CD14-positive monocyte (primary cell): ENCODE data around the gene FOXP1. TPM values are rescaled to one million over a fixed set of nuclear protein-coding genes. Genes with fewer than 3 reads are reported as not detected.
A peak's percentile ranks its signal among the peaks of the same experiment; 100 is the strongest.

Experiments used
- DNase-seq, 3 donors: peaks; one replicate each; pipeline ENCODE4 v3.0.0-alpha.2; 2011 to 2022
- H2AFZ ChIP-seq: 2 replicates; pipeline ENCODE4 v1.6.0; 2012; ENCODE audit warnings: mild to moderate bottlenecking, low read depth, low read length, inconsistent platforms; ENCODE audit not compliant: insufficient read depth, poor library complexity, severe bottlenecking
- H3K27ac ChIP-seq, 2 donors: 1 replicate in 1 of 2; 2 replicates in 1 of 2; pipeline ENCODE4 v1.5.1; 2012 to 2013; ENCODE audit warnings: low read length in 2 of 2, control low read depth in 1 of 2, inconsistent platforms in 1 of 2, low read depth in 1 of 2, mild to moderate bottlenecking in 1 of 2
- H3K27me3 ChIP-seq, 2 donors: one replicate each; pipeline versions ENCODE4 v1.6.0 to v1.6.1; 2011 to 2013; ENCODE audit warnings: low read length in 2 of 2; ENCODE audit not compliant: control insufficient read depth in 2 of 2, insufficient read depth in 2 of 2
- H3K36me3 ChIP-seq, 2 donors: replicated peaks in 1 of 2; 1 replicate in 1 of 2; 2 replicates in 1 of 2; pipeline versions ENCODE4 v1.5.1 to v1.6.1; 2012 to 2013; ENCODE audit warnings: low read length in 2 of 2, control low read depth in 1 of 2, inconsistent platforms in 1 of 2, mild to moderate bottlenecking in 1 of 2; ENCODE audit not compliant: insufficient read depth in 2 of 2, control insufficient read depth in 1 of 2
- H3K4me1 ChIP-seq, 2 donors: 1 replicate in 1 of 2; 2 replicates in 1 of 2; pipeline versions ENCODE4 v1.5.1 to v1.6.1; 2012 to 2013; ENCODE audit warnings: low read length in 2 of 2, control low read depth in 1 of 2, inconsistent platforms in 1 of 2, mild to moderate bottlenecking in 1 of 2, moderate library complexity in 1 of 2; ENCODE audit not compliant: insufficient read depth in 2 of 2, control insufficient read depth in 1 of 2
- H3K4me2 ChIP-seq: replicated peaks from 2 replicates; pipeline ENCODE3; 2012; ENCODE audit warnings: low read length, moderate library complexity, mild to moderate bottlenecking; ENCODE audit not compliant: poor library complexity, severe bottlenecking; ENCODE audit errors: extremely low read depth
- H3K4me3 ChIP-seq, 3 experiments: fragments of 200-600 bp in 1 of 3; sonication (generic) in 1 of 3; replicated peaks in 1 of 3; 1 replicate in 2 of 3; 2 replicates in 1 of 3; pipeline ENCODE4 v1.5.1; 2011 to 2013; ENCODE audit warnings: low read length in 3 of 3, mild to moderate bottlenecking in 3 of 3, control low read depth in 2 of 3, low read depth in 2 of 3, inconsistent platforms in 1 of 3, moderate library complexity in 1 of 3
- H3K79me2 ChIP-seq: 2 replicates; pipeline ENCODE4 v1.6.0; 2012; ENCODE audit warnings: mild to moderate bottlenecking, control low read depth, inconsistent platforms, low read length, moderate library complexity; ENCODE audit not compliant: insufficient read depth
- H3K9ac ChIP-seq: 2 replicates; pipeline ENCODE4 v1.6.0; 2017; ENCODE audit warnings: low read length, mild to moderate bottlenecking; ENCODE audit not compliant: insufficient read depth, poor library complexity, severe bottlenecking
- H3K9me3 ChIP-seq, 2 donors: replicated peaks in 1 of 2; 1 replicate in 1 of 2; 2 replicates in 1 of 2; pipeline versions ENCODE4 v1.5.1 to v1.6.1; 2012 to 2013; ENCODE audit warnings: low read length in 2 of 2, control low read depth in 1 of 2; ENCODE audit not compliant: control insufficient read depth in 1 of 2, insufficient read depth in 1 of 2
- H4K20me1 ChIP-seq: 2 replicates; pipeline ENCODE4 v1.6.0; 2012; ENCODE audit warnings: mild to moderate bottlenecking, low read length, control low read depth, moderate library complexity; ENCODE audit not compliant: insufficient read depth
- H3K27ac Mint-ChIP-seq, 7 donors: one replicate each; pipeline ENCODE4 v1.8.0; 2020; ENCODE audit warnings: mild to moderate bottlenecking in 7 of 7, mixed read lengths in 7 of 7, moderate library complexity in 6 of 7, inconsistent platforms in 2 of 7
- H3K27me3 Mint-ChIP-seq, 3 donors: one replicate each; pipeline ENCODE4 v1.8.0; 2021 to 2022; ENCODE audit warnings: low read depth in 3 of 3, mild to moderate bottlenecking in 3 of 3, mixed read lengths in 3 of 3, moderate library complexity in 3 of 3, inconsistent platforms in 1 of 3
- H3K36me3 Mint-ChIP-seq, 2 donors: one replicate each; pipeline ENCODE4 v1.8.0; 2020; ENCODE audit warnings: mixed read lengths in 2 of 2, inconsistent platforms in 1 of 2, mild to moderate bottlenecking in 1 of 2
- H3K4me1 Mint-ChIP-seq: one replicate; pipeline ENCODE4 v1.8.0; 2020; ENCODE audit warnings: mild to moderate bottlenecking, mixed read lengths
- H3K4me3 Mint-ChIP-seq, 2 donors: one replicate each; pipeline ENCODE4 v1.8.0; 2020; ENCODE audit warnings: mild to moderate bottlenecking in 2 of 2, mixed read lengths in 2 of 2, moderate library complexity in 1 of 2
- H3K9me3 Mint-ChIP-seq, 7 donors: one replicate each; pipeline ENCODE4 v1.8.0; 2020 to 2022; ENCODE audit warnings: mixed read lengths in 7 of 7, mild to moderate bottlenecking in 6 of 7, moderate library complexity in 6 of 7, inconsistent platforms in 2 of 7
- CTCF ChIP-seq: fragments of 200-600 bp; IDR thresholded peaks from one replicate; pipeline ENCODE4 v1.8.0; 2022; ENCODE audit warnings: antibody characterized with exemption, mild to moderate bottlenecking
- WGBS: methylation state at CpG from one replicate; pipeline ENCODE4 v1.1.5; 2013; ENCODE audit warnings: missing lambda C conversion rate; ENCODE audit not compliant: insufficient coverage; 5-methylcytosine and 5-hydroxymethylcytosine counted together
- intact Hi-C, 2 donors: fragments of 100-400 bp; cut with micrococcal nuclease; formaldehyde crosslinking; loops; one replicate each; pipeline versions ENCODE4 v1.15.0 to v1.15.1; 2023
- polyA plus RNA-seq, 3 donors: library from polyadenylated mRNA; depleted of rRNA in 1 of 3; unstranded in 2 of 3; stranded (reverse) in 1 of 3; fragments of 300-500 nt in 2 of 3; fragments of >200 nt in 1 of 3; fragmentation: Illumina TruSeq in 2 of 3; gene quantifications; 1 replicate in 2 of 3; 2 replicates in 1 of 3; pipeline ENCODE4 v1.2.3, GENCODE V29; 2012 to 2021

Gene FOXP1
- polyA plus RNA-seq, 3 donors = 25.7 to 42.6 (median 27.8) TPM

DNA sequence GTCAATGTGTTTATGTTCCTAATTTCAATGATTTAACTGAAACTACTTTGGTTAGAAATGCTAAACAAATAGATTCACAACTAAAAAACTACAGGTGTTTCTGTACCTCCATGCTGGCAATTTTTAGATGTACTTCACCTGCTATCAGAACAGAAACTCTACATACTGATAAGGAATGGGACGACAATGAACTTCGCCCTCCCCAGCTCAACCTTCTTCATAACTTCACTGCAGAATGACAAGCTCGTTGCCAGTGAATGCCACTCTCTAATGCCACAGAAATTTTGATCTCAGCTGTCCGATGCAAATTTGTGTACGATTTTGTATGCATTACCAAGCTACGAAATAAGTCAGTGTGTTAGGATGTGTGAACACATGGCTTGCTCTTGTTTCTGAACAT, 133.4 kb downstream of the FOXP1 start:
- DNase-seq = no peak
- H3K27ac Mint-ChIP-seq = peak overlapping the region in 1 of 7 donors; percentile 57
- TF ChIP-seq CTCF = no peak
- Histone ChIP-seq H3K79me2 (peaks cover 94% of the 10 kb centered on the region), H3K4me2 (no peak overlapping the region), H3K27me3 (no peaks in the 10 kb centered on the region), H3K36me3 (no peaks in the 10 kb centered on the region), H4K20me1 (peaks cover 5% of the 10 kb centered on the region), H3K27ac (no peak overlapping the region), H2AFZ (no peak overlapping the region), H3K9me3 (no peaks in the 10 kb centered on the region), H3K4me1 (peaks cover 58 to 60% of the 10 kb centered on the region in 2 donors), H3K4me3 (no peak overlapping the region), H3K9ac (no peak overlapping the region)
- intact Hi-C loops = loop anchor here in 1 of 2 donors (10.0 kb wide), 1 partner anchor 115 kb away; no protein-coding TSS in a partner anchor
- H3K4me1 Mint-ChIP-seq = peaks cover 82% of the 10 kb centered on the region
- WGBS = 100% methylated on average over 1 of the region's 6 CpGs
- no peak overlapping the region for H3K4me3 Mint-ChIP-seq
- H3K36me3 Mint-ChIP-seq = peaks cover 8 to 10% of the 10 kb centered on the region in 2 donors
- H3K9me3 Mint-ChIP-seq = no peaks in the 10 kb centered on the region
- H3K27me3 Mint-ChIP-seq = no peaks in the 10 kb centered on the region

- no peak for TF ChIP-seq CTCF
- H2AFZ ChIP-seq = no peak overlapping the region
- H3K4me2 ChIP-seq = peak overlapping the region; percentile 5
- no peak overlapping the region for H3K9ac ChIP-seq
- H4K20me1 ChIP-seq = no peaks in the 10 kb centered on the region
- WGBS = 51% methylated on average over 4 of the region's 5 CpGs
- peak overlapping the region; percentile 39 to 76 for H3K27ac ChIP-seq
- Mint-ChIP-seq H3K36me3 (peaks cover 11 to 12% of the 10 kb centered on the region in 2 donors), H3K27me3 (peaks cover 0 to 2% (median 0%) of the 10 kb centered on the region in 3 donors), H3K9me3 (no peaks in the 10 kb centered on the region), H3K27ac (peak overlapping the region; percentile 64 to 88 (median 77)), H3K4me3 (no peak overlapping the region), H3K4me1 (peaks cover 83% of the 10 kb centered on the region)
- no peaks in the 10 kb centered on the region for H3K27me3 ChIP-seq
- no peaks in the 10 kb centered on the region for H3K36me3 ChIP-seq
- H3K4me1 ChIP-seq = peaks cover 66 to 71% of the 10 kb centered on the region in 2 donors
- no peaks in the 10 kb centered on the region for H3K9me3 ChIP-seq
- H3K4me3 ChIP-seq = no peak overlapping the region
- H3K79me2 ChIP-seq = peaks cover 75% of the 10 kb centered on the region
- intact Hi-C loops = loop anchor here in 1 of 2 donors (5.0 kb wide), 1 partner anchor 44 kb away; no protein-coding TSS in a partner anchor
- DNase-seq = peak in 2 of 3 donors; percentile 41 to 63
Observed at GRCh38 chr3:71447803-71448202, 135.7 kb downstream of the FOXP1 start.
